ENCODE measurements around the gene CSNK2A2.

The CSNK2A2 gene

DNA sequence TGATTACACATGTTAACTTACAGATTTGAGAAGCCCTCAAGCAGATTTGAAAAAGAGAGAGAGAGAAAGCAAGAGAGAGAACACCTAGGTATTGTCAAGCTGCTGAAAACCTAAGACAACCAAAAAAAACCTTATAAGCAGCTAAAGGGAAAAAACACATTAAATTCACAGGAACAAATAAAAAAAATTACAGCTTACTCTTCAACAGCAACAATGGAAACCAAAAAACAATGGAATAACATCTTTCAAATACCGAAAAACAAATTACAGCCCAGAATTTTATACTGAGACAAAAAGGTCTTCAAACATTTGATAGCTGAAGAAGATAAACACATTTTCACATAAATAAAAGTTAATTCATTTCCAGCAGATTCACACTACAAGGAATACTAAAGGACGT lies 60.3 kb downstream of the CSNK2A2 start:
- DNase-seq, result no peak

DNA sequence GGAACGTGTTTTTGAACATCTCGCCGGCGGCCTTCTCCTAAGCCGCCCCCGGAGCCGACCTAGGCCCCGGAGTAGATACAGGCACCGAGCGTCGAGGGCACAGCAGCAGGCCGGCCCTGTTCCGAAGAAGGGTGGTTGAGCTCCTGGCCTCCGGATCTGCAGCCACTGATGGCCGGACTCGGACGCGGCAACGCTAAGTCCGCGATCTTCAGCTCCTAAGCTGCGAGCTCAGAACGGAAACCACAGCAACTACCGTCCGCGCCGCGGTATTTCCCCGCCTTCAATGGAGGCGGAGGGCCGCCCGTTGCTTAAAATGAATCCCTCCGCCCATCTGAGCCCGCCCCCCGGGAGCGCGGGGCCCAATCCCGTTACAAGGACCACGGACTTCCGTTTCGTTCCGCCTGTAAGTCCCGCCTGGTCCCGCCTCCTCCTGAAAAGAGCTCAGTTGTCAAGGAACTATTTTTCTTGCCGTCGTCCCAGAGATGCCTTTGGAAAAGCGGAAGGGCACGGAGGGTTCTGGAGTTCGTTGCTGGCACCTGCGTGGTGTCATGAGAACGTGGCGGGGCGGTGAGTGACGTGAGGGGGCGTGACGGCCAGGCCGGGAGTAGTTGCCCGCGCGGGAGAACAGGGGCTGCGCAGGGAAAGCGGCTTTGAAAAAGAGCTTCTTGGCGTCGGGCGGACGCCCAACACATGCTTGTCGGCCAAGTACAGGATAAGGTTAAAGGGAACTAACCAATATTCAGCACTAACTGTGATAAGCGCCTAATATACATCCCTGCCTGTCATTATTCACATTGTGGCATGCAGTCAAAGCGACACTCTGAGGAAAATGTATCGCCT lies 68.6 kb downstream of the CSNK2A2 start, which contains the start of gene CFAP20:
Gene CFAP20, minus strand, starts transcription at position 285 of the 840 bp plus-strand sequence. Its CDS starts 266 bp downstream, at position 19.
- DNase-seq, result peak; percentile 98

DNA sequence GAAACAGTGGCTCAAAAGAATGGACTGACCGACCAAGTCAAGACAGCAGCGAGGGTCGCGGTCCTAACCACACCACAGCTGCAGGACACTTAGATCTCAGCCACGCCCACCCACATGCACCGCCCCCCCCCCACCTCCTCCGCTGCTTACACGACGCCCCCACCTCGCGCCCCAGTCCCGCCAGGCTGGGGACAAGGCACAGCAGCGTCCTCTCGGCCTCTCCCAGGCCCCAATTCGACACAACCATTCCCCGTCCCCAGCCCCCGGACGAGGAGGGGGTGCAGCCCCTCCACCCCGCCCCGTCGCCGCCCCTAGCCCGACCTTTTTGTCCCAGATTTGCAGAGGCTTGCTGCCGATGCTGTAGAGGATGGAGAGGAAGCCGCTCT lies 69.2 kb downstream of the CSNK2A2 start:
- DNase-seq, result no peak

DNA sequence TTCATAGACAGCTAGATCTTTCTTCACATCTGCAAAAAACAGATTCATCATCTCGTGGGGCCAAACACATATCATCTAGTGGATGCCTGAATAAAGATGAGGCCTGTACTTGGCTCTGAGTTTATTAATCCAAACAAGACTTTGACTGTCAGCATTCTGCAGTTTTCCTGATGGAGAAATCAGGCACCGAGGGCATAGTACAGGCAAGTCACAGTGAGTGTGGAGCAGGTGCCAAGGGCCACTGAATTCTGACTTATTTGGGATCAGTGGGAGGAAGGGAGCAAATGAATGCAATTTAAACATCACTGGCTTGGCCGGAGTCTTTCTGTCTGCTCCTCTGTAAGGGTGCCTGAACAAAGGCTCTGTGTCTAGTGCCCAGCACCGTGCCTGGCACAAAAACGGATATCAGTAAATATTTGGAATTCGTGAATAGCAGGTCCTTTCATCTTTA lies 69.7 kb downstream of the CSNK2A2 start:
- DNase-seq, result no peak

DNA sequence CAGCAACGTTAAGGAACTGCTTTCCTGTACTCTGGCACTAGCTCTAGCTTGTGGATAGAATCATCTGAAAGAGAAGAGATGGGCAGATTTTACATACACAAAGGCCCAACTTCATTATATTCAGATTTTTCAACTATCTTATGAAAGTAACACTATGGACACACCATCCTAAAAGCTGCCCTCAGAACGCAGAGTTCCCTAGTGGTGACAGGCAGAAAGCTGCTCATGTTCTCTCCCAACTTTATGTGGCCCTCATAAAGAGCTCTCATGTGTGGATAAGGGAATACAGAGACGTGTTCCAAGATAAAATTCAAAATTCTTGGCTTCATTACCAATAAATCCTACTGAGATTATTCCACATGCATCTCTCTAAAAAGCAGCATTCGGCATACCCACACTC lies 70.3 kb downstream of the CSNK2A2 start:
- peak; percentile 27 for DNase-seq

DNA sequence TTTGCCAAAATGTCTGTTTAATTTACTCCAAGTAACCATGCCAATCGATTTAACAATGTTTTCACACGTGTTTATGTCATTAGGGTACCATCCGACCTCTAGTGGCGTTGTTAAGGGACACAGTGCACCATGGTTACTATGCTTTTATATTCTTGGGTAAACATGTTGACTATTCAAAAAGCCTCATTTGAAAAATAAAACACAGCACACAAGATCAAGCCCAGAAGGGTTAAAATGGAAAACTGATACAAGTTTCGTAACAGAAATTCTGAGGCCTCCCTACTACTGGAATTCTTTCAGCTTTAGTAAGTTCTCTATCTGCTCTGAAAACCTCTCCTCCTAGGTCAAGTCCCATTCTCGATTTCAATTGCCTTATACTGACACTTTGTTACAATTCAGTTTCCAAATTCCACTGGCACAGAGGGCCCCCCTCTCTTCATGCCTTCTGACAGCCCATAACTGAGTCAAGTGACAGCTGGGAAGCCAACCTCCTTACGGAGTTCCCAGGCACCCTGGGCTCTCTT lies 70.8 kb downstream of the CSNK2A2 start:
- peak; percentile 81 for DNase-seq

DNA sequence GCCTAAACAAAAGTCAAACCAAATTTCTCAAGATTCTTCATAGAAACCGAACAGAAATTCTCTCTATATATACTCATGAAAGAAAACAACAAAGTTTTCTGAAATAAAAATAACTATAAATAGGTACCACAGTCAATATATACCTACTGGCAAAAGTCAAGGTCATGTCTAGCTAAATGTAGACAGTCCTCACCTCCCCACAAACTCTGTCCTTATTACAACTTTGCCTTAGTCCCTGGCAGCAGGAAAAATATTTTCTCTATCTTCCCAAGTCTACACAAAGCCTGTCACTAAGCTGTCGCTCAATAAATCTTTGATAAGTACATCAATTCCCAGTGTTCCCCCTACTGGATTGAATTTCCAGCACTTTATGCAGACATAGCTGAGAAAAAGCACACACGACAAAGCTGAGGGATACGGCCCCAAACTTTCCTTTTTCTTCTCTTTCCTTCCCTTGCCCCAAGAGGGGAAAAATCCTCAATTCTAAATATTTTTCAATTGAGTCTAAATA lies 71.4 kb downstream of the CSNK2A2 start:
- DNase-seq, result no peak

DNA sequence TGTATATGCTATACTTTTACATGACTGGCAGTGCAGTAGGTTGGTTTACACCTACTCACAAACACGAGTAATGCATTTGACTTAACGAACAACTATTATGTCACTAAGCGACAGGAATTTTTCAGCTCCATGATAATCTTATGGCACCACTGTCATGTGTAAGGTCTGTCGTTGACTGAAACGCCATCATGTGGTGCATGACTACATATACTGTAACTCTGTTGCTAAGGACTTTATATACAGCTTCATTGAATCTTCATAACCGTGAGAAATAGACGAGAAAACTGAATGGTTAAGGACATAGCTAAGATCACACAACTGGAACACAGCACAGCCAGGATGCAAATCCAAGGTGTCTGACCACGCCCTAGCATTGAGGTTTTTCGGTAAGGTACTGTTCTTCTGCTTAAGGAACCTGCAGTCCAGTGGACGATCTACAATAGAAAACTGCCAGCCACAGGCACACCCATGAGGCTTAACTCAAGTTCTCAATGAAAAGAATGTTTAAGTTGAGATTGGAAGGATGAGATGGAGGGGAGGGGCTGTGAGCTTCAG lies 72.0 kb downstream of the CSNK2A2 start:
- DNase-seq, result no peak

DNA sequence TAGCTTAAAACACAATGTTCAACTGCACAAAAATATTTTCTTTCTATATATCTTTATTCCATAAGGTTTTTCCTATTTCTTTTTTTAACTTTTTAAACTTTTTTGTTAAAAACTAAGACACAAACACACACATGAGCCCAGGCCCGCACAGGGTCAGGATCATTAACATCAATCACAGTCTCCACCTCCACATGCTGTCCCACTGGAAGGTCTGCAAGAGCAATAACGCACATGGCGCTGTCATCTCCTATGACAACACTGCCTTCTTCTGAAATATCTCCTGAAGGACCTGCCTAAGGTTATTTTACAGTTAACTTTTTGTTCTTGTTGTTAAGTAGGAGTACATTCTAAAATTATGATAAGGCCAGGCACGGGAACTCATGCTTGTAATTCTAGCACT lies 72.9 kb downstream of the CSNK2A2 start:
- DNase-seq, result no peak

DNA sequence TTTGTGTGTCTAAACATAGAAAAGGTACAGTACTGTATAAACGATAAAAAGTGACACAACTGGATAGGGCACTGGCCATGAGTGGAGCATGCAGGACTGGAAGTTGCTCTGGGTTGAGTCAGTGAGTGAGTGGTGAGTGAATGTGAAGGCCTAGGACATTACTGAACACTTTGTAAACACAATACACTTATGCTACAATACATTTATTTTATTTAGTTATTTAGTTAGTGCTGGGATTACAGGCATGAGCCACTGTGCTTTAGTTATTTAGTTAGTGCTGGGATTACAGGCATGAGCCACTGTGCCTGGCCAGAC lies 73.3 kb downstream of the CSNK2A2 start:
- no peak for DNase-seq

DNA sequence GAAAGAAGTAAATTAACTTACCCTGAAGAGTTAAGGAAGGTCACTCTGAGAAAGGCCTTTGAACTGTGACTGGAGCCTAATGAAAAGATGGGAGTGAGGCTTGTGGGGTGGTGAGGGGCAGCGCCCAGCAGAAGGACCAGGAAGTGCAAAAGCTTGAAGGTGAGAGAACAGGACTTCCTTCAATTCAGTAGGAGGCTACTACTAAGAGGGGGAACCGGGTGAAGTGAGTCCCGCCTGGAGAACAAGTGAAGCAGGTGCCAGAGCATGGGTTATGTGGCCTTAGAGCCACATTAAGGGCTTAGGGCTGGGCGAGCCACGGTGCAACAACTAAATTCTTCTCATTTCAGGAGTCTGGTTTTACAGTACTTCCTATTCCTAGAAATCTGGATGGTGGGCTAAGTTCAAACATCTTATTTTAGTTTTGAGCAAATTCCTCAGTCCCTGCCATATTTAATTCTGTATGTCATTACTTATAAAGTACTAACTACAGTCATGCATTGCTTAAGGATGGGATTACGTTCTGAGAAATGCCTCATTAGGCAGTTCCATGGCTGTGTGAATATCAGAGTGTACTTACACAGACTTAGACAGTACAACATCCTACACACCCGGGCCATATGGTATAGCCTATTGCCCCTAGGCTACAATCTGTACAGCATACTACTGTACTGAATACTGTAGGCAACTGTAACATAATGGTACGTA lies 73.9 kb downstream of the CSNK2A2 start:
- DNase-seq, result no peak

DNA sequence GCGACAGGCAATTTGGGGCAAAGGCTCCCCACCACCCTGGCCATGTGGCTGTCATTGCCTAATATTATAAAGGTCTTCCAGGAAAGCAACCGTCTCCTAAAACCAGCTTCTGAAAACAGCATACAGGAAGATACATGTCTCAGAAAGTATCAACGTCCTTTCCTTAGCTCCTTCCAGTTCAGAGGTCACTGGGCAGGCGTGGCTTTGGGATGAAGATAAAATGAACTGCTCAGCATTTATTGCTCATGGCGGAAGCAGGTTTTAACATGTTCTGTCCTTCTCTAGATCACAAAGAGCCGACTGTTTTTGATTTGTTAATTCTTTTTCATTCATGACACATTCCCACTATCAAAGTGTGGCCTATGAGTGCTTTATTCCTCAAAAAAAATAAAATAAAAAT lies 76.8 kb downstream of the CSNK2A2 start:
- no peak for DNase-seq

DNA sequence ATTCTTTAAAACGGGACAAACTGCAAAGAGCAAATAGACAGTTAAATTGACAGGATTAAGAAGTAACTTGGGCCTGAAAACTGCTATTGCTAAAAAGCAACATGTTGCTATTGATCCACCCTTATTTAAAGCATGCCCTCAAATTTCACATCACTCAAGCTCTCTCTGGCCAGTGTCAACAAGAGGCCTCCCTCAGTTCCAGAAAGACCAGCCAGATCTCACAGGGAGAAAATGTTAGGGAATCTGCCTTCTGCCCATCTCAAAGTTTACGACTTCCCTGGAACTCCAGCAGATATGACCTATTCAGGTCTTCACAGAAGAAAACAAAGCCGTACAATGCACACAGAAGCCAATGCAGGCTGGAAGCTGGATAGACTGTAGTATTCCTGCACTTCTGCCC lies 77.7 kb downstream of the CSNK2A2 start:
- no peak for DNase-seq

DNA sequence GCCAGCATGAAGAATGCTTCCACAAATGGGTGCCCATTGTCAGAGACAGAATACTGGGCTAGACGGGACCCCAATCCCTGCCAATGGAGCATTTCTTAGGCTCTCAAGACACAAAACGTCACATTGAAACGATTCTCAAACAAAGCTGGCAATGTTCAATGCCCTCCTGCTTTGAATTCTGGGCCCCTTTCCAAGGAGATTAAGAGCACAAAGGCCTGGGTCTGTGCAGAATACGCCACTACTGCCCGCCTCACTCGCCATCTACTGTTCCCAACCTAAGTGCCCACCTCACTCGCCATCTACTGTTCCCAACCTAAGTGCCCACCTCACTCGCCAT lies 78.4 kb downstream of the CSNK2A2 start:
- no peak for DNase-seq

DNA sequence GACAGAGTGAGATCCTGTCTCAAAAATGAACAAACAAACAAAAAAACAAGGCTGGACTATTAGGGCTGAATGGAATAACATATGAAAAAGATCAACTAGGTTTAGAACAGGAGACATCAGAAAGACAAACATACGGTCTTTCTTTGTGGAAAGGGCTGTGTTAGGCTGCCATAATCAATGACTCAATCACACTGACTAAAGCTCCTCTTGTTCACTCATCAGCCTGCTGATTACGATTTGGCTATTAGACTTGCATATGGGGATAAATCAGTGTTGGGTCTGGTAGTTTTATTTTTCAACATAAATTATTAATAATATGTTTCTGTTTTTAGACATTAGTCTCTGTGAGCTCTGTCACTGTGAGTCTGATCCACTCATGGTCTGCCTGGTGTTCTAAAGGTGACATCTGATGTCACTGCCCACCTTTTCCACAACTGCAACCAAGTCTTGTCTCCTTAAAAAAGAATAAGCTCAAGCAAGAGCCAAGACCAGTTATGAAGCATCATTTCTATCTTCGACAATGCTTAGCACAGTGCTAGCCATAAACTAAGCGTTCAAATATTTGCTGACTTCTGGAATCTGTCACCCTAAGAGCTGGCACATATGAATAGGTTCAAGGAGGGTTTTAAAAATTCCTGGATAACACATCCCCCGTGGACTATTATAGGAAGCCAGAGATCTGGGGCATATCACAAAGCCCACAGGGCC lies 79.0 kb downstream of the CSNK2A2 start:
- no peak for DNase-seq

DNA sequence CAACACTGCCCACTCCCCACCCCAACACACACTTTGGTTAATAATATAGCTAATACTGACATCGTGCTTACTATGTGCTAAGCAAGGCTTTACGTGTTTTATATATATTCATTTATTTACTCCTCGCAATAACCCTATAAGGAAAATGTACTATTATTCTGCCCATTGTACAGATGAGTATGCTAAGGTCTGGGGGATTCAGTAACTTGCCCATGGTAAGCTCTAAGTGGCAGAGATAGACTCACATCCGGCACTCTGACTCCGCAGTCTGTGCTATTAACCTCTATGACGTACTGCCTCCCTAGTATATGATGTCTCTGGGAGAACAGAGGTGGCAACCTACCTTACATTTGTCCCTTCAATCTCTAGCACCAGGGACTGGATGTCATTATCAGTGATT lies 81.4 kb downstream of the CSNK2A2 start:
- no peak for DNase-seq

DNA sequence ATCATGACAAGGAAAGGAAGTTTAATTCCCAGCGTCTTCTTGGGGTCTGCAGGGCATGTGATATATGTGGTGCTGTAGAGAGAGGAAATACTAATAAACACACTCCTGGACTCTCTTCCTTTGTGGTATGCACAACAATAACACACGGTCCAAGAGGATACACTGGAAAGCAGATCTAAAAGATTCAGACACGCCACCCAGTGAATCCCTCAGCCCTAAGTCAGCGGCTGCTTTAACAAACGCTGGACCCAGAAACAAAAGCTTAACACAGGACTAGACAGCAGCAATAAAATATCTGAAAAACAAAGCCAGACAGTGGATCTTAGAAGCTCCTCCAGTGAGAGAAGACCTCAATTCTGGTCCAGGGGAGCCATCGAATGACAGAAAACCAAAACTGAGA lies 81.8 kb downstream of the CSNK2A2 start:
- no peak for DNase-seq

DNA sequence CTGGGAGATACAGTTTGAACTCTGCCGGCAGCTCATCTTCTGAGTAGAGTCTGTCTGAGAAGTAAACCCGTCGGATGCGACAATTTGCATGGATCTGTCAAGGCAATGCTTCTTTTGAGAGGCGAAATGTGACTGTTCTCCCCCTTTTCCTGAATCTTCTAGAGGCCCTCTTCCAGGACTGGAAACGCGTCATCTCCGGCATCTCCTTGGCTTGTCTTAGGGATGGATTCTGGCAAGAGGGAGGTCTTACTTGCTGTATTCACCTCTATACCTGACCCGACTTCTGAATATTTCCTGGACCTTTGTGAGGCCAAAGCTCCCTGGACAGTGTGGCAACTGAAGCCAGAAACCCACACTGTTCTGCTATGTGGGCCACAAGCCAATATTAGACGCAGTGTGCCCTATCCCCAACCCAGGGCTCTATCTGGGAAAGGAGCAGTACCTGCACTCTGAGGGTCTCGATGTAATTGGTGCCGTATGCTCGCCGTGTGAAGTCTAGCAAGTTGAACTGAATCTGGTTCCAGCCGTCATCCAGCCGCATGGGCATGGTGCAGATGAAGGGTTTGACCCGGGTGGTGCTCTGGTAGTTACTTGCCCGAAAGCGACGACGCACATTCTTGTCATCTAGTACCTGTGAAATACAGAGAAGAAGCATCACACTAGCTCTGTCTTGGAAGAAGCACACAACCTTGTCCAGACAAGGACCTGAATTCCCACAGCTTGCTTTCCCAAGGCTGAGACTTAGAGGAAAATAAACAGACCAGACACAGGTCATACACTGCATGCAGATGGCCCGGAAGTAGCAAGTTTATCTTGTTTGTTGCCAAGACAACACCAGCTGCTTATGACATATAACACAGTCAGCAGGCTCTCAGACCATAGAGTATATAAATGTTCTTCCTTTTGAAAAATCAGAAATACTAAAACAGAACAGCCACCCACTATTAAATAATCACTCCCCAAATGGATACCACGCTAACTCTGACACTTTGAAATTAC lies 82.8 kb downstream of the CSNK2A2 start:
- DNase-seq, result no peak

DNA sequence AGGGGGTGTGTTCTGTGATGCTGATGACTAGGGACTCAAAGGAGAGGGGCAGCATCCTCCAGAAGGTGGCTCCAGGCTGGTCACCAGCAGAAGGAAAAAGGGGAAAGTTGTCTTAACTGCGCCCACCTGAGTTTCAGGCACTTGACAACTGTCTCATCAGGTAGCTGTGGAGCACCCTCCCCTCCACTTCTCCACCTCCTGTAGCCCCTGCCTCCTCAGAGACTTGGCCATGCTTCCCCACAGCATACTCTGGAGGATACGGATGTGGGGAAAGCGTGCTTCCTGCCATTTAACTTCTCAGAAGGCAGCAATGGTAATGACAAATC lies 86.6 kb downstream of the CSNK2A2 start:
- DNase-seq, result no peak

DNA sequence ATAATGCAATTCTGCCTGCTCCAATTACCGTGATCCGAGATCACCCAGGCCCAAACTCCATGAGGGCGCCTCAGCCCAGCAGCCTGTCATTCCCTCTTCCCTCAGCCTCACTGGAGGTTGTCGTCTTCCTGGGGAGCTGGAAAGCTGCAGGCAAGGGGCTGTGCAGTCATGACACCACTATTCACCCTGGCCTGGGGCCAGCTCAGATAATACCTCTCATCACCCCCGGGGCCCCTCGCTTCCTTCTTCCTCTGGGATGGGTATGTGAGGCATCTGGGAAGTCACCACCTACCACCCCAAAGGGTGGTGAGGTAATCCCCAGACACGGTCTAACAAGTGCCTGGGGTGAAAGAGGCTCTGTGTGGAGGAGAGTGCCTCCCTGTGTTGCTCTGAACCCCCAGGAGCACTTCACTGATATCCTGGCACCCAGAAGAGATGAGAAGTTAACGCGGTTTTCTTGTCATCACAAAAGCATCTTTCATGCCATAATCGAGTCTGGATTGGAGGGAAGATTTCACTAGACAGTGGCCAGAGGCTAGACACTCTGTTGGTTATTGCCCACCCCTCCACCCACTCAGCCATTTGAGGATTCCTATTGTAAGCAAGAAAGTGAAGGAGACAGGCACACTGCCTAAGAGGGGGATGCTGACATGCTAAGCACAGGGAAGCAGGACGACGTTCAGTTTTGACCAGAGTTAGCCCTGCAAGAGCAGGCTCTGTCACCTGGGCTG lies 87.2 kb downstream of the CSNK2A2 start:
- DNase-seq, result no peak

DNA sequence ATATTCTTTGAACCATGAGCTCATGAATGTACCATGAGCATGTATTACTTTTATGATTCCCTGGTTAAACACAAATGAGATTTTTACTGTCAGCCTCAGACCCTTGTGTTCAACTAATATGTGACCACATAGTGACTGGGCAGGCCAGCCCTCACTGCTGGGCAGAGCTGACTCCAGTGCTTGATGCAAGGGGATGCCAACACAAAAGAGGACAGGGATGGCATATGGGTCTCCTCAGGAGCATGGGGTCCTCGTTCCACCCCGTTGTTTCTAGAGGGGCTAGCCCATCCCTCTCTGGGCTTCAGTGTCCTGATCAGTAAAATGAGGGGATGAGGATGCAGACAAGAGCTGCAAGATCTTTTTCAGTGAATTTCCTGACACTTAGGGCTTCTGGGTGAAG lies 88.0 kb downstream of the CSNK2A2 start:
- no peak for DNase-seq
